ENCODE data around the gene KLF6. TPM values are rescaled to one million over a fixed set of nuclear protein-coding genes. Genes with fewer than 3 reads are reported as not detected.

The KLF6 gene
- total RNA-seq, result 100 to 1,000 TPM; 185 to 404 (median 276) TPM

- TF ChIP-seq CTCF (IDR thresholded peaks at IDR 0.05), result no peak
- ATAC-seq (ENCODE audit: low FRiP score) (no peak), DNase-seq (ENCODE audit: low spot score) (no peak)
Observed at GRCh38 chr10:3784510-3785250, at the start of gene KLF6. TSS of gene KLF6 (minus strand) at chr10:3785209. CDS start at chr10:3785014, 195 bp downstream.

GRCh38 chr10:3834404-3834803 lies 49.4 kb upstream of the KLF6 start:
- DNase-seq (ENCODE audit: low spot score), result no peak
- TF ChIP-seq CTCF (IDR thresholded peaks at IDR 0.05), result no peak
- ATAC-seq (ENCODE audit: low FRiP score), result no peak

GRCh38 chr10:3833046-3833445 lies 48.0 kb upstream of the KLF6 start:
- no peak for TF ChIP-seq CTCF (IDR thresholded peaks at IDR 0.05)
- ATAC-seq (ENCODE audit: low FRiP score) (no peak), DNase-seq (ENCODE audit: low spot score) (no peak)

- no peak for TF ChIP-seq CTCF (IDR thresholded peaks at IDR 0.05)
- no peak for DNase-seq (ENCODE audit: low spot score)
- no peak for ATAC-seq (ENCODE audit: low FRiP score)
Observed at GRCh38 chr10:3832022-3832786, 47.2 kb upstream of the KLF6 start.

- no peak for TF ChIP-seq CTCF (IDR thresholded peaks at IDR 0.05)
- DNase-seq (ENCODE audit: low spot score) (no peak), ATAC-seq (ENCODE audit: low FRiP score) (no peak)
Observed at GRCh38 chr10:3831608-3832007, 46.6 kb upstream of the KLF6 start.

GRCh38 chr10:3830946-3831345 lies 45.9 kb upstream of the KLF6 start:
- ATAC-seq (ENCODE audit: low FRiP score) (no peak), DNase-seq (ENCODE audit: low spot score) (no peak)
- TF ChIP-seq CTCF (IDR thresholded peaks at IDR 0.05), result no peak
